ENCODE results near the gene IRGM.

IRGM gene

DNA sequence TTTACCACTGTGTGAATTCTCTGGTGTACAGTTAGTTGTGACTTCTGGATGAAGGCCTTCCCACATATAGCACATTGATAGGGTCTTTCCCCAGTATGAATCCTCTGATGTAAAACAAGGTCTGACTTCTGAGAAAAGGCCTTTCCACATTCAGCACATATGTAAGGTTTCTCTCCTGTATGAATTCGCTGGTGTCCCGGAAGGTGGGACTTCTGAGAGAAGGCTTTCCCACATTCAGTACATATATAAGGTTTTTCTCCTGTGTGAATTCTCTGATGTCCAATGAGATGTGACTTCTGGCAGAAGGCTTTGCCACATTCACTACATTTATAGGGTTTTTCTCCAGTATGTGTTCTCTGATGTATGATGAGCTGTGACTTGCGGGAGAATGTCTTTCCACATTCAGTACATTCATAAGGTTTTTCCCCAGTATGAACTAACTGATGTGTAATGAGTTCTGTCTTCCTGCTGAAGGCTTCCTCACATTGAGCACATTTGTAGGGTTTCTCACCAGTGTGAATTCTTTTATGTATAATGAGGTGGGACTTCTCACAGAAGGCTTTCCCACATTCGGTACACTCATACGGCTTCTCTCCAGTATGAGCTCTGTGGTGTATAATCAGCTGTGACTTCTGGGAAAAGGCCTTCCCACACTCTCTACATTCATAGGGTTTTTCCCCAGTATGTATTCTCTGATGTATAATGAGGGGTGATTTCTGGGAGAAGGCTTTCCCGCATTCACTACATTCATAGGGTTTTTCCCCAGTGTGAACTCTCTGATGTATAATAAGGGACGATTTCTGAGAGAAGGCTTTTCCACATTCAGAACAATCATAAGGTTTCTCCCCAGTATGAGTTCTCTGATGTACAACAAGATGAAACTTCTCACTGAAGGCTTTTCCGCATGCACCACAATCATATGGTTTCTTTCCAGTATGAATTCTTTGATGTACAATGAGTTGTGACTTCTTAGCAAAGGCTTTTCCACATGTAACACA is 49.4 kb downstream of the IRGM start:
- no peak for DNase-seq (ENCODE audit: low read depth in 2 of 2)

Data from stimulated activated CD4-positive, alpha-beta T cell treated with anti-CD3 and anti-CD28 coated beads, Interleukin-1b, Interleukin-23, amount 100 ng/mL, for 4 hours (primary cell).